Measurements from ENCODE around the gene MOCS2.
A peak's percentile ranks its signal among the peaks of the same experiment; 100 is the strongest.

The MOCS2 gene

DNA sequence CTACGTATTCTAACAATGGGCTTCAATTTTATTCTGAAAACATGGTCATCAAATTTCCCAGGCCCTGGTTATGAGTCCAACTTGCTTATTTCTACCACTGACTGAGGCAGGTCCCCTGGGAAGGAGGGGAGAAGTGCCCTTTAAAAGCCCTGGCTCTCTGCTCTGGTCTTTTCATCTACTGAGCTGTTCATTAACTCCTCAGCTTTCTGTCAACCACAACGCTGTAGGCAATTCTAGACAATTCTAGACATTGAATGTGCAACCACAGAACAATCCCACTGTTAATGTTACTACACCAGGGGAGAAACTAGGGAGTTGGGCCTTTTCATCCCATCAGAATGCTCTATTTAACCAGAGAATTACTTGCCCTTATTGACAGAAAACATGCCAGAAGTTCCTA lies 10.0 kb downstream of the MOCS2 start:
- DNase-seq (ENCODE audit: low spot score) = no peak
- TF ChIP-seq CTCF (IDR thresholded peaks at IDR 0.05; ENCODE audit: borderline replicate concordance, control extremely low read depth, extremely low read depth, insufficient read depth, missing control alignments) = no peak
- in situ Hi-C loops (cut with MboI; ENCODE audit: low sequenced_read_pairs, unreplicated experiment) = loop anchor here (5.0 kb wide), 1 partner anchor 152 kb away; no protein-coding TSS in a partner anchor

DNA sequence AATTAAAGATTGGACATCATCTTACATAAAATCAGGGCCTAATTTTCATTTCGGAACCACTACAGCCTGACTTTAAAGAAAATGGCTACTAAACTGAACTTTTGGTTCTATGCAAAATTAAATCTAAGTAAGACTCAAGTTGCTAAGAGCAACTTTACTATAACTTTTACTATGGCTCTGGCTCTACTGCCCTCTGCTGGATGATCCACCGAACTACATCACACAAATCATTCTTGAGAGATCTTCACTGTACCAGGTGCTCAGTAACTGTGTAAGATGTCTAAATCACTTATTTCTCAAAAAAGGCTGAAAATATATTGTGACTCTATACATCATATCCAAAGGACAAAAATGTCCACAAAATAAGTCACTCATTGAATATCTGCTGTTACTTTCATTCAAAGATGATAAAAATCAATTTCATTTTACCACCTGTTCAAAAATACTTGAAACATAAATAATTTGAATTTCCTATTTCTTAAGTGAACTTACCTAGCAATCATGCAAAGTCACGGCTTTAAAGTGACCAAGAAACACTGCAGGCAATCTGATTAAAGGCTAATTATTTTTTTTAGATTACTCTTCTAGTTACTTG lies 13.5 kb downstream of the MOCS2 start:
- TF ChIP-seq CTCF (IDR thresholded peaks at IDR 0.05; ENCODE audit: borderline replicate concordance, control extremely low read depth, extremely low read depth, insufficient read depth, missing control alignments) = peak; percentile 67
- peak; percentile 34 for DNase-seq (ENCODE audit: low spot score)
- in situ Hi-C loops (cut with MboI; ENCODE audit: low sequenced_read_pairs, unreplicated experiment) = loop anchor here (5.0 kb wide), 1 partner anchor 149 kb away; no protein-coding TSS in a partner anchor

DNA sequence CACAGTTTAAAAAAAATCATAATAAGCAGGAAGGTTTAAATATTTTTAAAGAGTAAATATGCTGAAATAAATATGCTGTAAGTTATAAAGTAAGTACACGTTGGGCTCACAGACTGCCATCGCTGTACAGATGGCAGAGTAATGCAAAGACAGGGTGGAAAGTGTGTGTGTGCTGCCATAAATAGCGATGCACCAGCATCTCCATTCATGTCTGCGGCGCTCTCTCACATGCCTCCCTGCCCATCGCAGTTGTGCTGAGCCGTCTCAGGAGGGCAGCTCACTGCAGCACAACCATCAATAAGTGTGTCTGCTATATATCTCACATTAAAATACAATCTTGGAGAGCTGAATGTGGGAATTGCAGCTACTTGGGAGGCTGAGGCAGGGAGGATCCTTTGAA lies 14.3 kb downstream of the MOCS2 start:
- no peak for TF ChIP-seq CTCF (IDR thresholded peaks at IDR 0.05; ENCODE audit: borderline replicate concordance, control extremely low read depth, extremely low read depth, insufficient read depth, missing control alignments)

DNA sequence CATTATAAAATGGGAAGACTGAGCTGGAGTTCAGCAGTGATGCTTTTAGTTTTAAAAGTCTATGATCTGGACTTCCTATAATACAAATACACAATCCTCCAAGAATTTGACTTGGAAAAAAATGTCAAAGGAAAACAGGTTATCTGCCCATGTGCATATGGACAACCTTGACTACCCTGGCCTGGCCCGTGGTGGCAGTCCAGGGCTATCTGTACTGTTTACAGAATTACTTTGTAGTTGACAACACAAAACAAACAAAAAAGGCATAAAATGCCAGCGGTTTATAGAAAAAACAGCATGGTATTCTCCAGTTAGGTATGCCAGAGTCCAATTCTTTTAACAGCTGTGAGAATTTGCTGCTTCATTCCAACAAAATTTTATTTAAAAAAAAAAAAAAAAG lies 17.3 kb downstream of the MOCS2 start:
- TF ChIP-seq CTCF (IDR thresholded peaks at IDR 0.05; ENCODE audit: borderline replicate concordance, control extremely low read depth, extremely low read depth, insufficient read depth, missing control alignments) = no peak
- no peak for DNase-seq (ENCODE audit: low spot score)
- in situ Hi-C loops (cut with MboI; ENCODE audit: low sequenced_read_pairs, unreplicated experiment) = no loop called here

More for the DNA sequence above, 14.3 kb downstream of the MOCS2 start:
- in situ Hi-C loops (cut with MboI; ENCODE audit: low sequenced_read_pairs, unreplicated experiment) = loop anchor here (5.0 kb wide), 1 partner anchor 148 kb away; no protein-coding TSS in a partner anchor
- DNase-seq (ENCODE audit: low spot score) = no peak

GRCh38 chr5:53091289-53091688 lies 18.3 kb downstream of the MOCS2 start:
- no peak for DNase-seq (ENCODE audit: low spot score)
- TF ChIP-seq CTCF (IDR thresholded peaks at IDR 0.05; ENCODE audit: borderline replicate concordance, control extremely low read depth, extremely low read depth, insufficient read depth, missing control alignments) = no peak
- in situ Hi-C loops (cut with MboI; ENCODE audit: low sequenced_read_pairs, unreplicated experiment) = no loop called here

DNA sequence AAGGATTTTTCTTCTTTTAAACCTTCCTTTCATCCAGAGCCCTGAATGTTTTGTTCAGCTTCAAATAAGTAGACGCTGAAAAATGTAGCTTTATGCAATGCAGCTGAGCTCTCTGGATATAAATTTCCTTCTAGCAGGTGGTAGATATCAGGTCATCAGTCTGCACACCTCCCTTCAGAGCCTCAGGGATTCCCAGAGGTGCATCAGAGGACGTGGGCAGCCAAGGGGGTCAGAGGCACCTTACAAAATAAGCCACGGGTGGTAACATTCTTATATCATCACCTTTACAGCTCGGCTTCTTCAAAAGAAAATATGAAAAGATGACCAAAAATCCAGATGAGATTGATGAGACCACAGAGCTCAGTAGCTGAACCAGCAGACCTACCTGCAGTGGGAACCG lies 19.3 kb downstream of the MOCS2 start:
- no peak for TF ChIP-seq CTCF (IDR thresholded peaks at IDR 0.05; ENCODE audit: borderline replicate concordance, control extremely low read depth, extremely low read depth, insufficient read depth, missing control alignments)
- in situ Hi-C loops (cut with MboI; ENCODE audit: low sequenced_read_pairs, unreplicated experiment) = no loop called here
- DNase-seq (ENCODE audit: low spot score) = no peak
